ENCODE results near the gene KIAA0753.

KIAA0753 gene

GRCh38 chr17:6633263-6633662, 7.2 kb downstream of the KIAA0753 start:
- no peak for TF ChIP-seq CTCF (IDR thresholded peaks at IDR 0.05; ENCODE audit: low read depth, low read length)
- no peak for DNase-seq (ENCODE audit: extremely low read depth, low read depth)

GRCh38 chr17:6632530-6632929, 8.0 kb downstream of the KIAA0753 start:
- no peak for DNase-seq (ENCODE audit: extremely low read depth, low read depth)
- no peak for TF ChIP-seq CTCF (IDR thresholded peaks at IDR 0.05; ENCODE audit: low read depth, low read length)

- no peak for TF ChIP-seq CTCF (IDR thresholded peaks at IDR 0.05; ENCODE audit: low read depth, low read length)
- DNase-seq (ENCODE audit: extremely low read depth, low read depth) = no peak
These were observed 10.1 kb downstream of the KIAA0753 start for GRCh38 chr17:6630390-6630789.

- no peak for TF ChIP-seq CTCF (IDR thresholded peaks at IDR 0.05; ENCODE audit: low read depth, low read length)
- DNase-seq (ENCODE audit: extremely low read depth, low read depth) = no peak
These were observed 13.5 kb downstream of the KIAA0753 start for GRCh38 chr17:6627019-6627418.

- no peak for TF ChIP-seq CTCF (IDR thresholded peaks at IDR 0.05; ENCODE audit: low read depth, low read length)
- DNase-seq (ENCODE audit: extremely low read depth, low read depth) = no peak
These were observed 13.9 kb downstream of the KIAA0753 start for GRCh38 chr17:6626616-6627015.

- no peak for TF ChIP-seq CTCF (IDR thresholded peaks at IDR 0.05; ENCODE audit: low read depth, low read length)
- DNase-seq (ENCODE audit: extremely low read depth, low read depth) = no peak
These were observed 16.6 kb downstream of the KIAA0753 start for GRCh38 chr17:6623941-6624340.

- no peak for TF ChIP-seq CTCF (IDR thresholded peaks at IDR 0.05; ENCODE audit: low read depth, low read length)
- no peak for DNase-seq (ENCODE audit: extremely low read depth, low read depth)
These were observed 29.3 kb downstream of the KIAA0753 start for GRCh38 chr17:6611231-6611630.
